Measurements from ENCODE around the gene FNDC3A. TPM values are rescaled to one million over a fixed set of nuclear protein-coding genes. Genes with fewer than 3 reads are reported as not detected.
"Not testable (repeated sequence)": the region's sequence is repeated elsewhere in the genome, so short reads cannot be mapped to it uniquely, and the experiment has no call there.

Gene FNDC3A
- total and polyA plus RNA-seq, 4 experiments from 2014 or later: 4.6 to 44.4 (median 28.1) TPM

- Histone ChIP-seq H3K36me3 (ENCODE audit: insufficient read depth, low read length) (peaks cover 30% of the 10 kb centered on the region), H3K9me3 (ENCODE audit: control insufficient read depth in 1 of 2, low read length in 2 of 2) (no peaks in the 10 kb centered on the region), H3K27ac (ENCODE audit: low read depth, low read length) (no peak overlapping the region), H3K4me1 (ENCODE audit: insufficient read depth, low read length) (no peaks in the 10 kb centered on the region), H3K4me3 (ENCODE audit: low read length in 2 of 2) (no peak overlapping the region), H3K27me3 (ENCODE audit: insufficient read depth, low read length) (no peaks in the 10 kb centered on the region)
- Mint-ChIP-seq H3K27me3 (no peaks in the 10 kb centered on the region), H3K9me3 (no peaks in the 10 kb centered on the region), H3K27ac (no peak overlapping the region), H3K4me1 (peaks cover 15 to 25% (median 20%) of the 10 kb centered on the region in 4 donors), H3K36me3 (peaks cover 53 to 67% of the 10 kb centered on the region in 2 donors), H3K4me3 (no peak overlapping the region)
- POLR2A ChIA-PET (ENCODE audit: partially characterized antibody): no interaction called here
- CTCF ChIA-PET (ENCODE audit: partially characterized antibody): no interaction called here
- intact Hi-C loops (cut with micrococcal nuclease): no loop called here
- no peak for DNase-seq
Observed at GRCh38 chr13:49134305-49134704, 158.6 kb downstream of the FNDC3A start.

- H3K4me3 Mint-ChIP-seq; POLR2A ChIA-PET (ENCODE audit: partially characterized antibody); H3K9me3 Mint-ChIP-seq; H3K4me1 ChIP-seq (ENCODE audit: insufficient read depth, low read length); H3K27me3 Mint-ChIP-seq; H3K4me3 ChIP-seq (ENCODE audit: low read length in 2 of 2); DNase-seq; CTCF ChIA-PET (ENCODE audit: partially characterized antibody); H3K9me3 ChIP-seq (ENCODE audit: control insufficient read depth in 1 of 2, low read length in 2 of 2); H3K27me3 ChIP-seq (ENCODE audit: insufficient read depth, low read length); H3K27ac ChIP-seq (ENCODE audit: low read depth, low read length); intact Hi-C loops (cut with micrococcal nuclease): not testable (repeated sequence)
- Mint-ChIP-seq H3K27ac (peak overlapping the region in 1 of 7 donors; percentile 49), H3K4me1 (peaks cover 17 to 34% (median 26%) of the 10 kb centered on the region in 4 donors), H3K36me3 (peaks cover 52 to 78% of the 10 kb centered on the region in 2 donors)
- peaks cover 25% of the 10 kb centered on the region for H3K36me3 ChIP-seq (ENCODE audit: insufficient read depth, low read length)
Observed at GRCh38 chr13:49137138-49137643, 161.5 kb downstream of the FNDC3A start.

GRCh38 chr13:49140910-49141611 is 165.3 kb downstream of the FNDC3A start:
- Mint-ChIP-seq H3K9me3 (no peaks in the 10 kb centered on the region), H3K4me3 (no peak overlapping the region), H3K36me3 (peaks cover 47 to 76% of the 10 kb centered on the region in 2 donors), H3K27me3 (no peaks in the 10 kb centered on the region), H3K4me1 (peaks cover 18 to 39% (median 27%) of the 10 kb centered on the region in 4 donors), H3K27ac (peak overlapping the region; percentile 5 to 76 (median 74))
- Histone ChIP-seq H3K27ac (ENCODE audit: low read depth, low read length) (no peak overlapping the region), H3K4me1 (ENCODE audit: insufficient read depth, low read length) (peaks cover 5% of the 10 kb centered on the region), H3K4me3 (ENCODE audit: low read length in 2 of 2) (no peak overlapping the region), H3K9me3 (ENCODE audit: control insufficient read depth in 1 of 2, low read length in 2 of 2) (no peaks in the 10 kb centered on the region), H3K27me3 (ENCODE audit: insufficient read depth, low read length) (no peaks in the 10 kb centered on the region), H3K36me3 (ENCODE audit: insufficient read depth, low read length) (peaks cover 24% of the 10 kb centered on the region)
- ChIA-PET POLR2A (ENCODE audit: partially characterized antibody) (no interaction called here), CTCF (ENCODE audit: partially characterized antibody) (interaction anchor here (1.2 kb wide), 1 partner anchor 372 kb away, joined by 3 read pairs; no protein-coding TSS in a partner anchor)
- intact Hi-C loops (cut with micrococcal nuclease): no loop called here
- no peak for DNase-seq

DNA sequence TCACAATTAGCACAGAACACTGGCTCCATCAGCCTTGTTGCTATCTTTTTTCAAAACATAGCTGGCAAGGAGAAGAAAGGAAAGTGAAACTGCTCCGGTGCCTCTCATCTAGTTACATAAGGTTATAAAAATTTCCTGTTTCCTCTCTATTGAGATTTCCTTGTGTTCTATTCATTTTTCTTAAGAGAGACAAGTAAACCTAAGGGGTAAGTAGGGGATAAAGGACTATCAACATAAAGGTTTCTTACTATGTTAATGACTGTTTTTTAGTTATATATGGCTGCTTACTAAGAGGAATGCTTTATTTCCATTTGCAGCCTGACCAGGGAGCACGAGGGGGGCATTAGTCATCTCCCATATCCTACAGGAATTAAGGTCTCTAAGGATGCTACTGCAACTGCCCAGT is 171.2 kb downstream of the FNDC3A start:
- ChIA-PET CTCF (ENCODE audit: partially characterized antibody) (no interaction called here), POLR2A (ENCODE audit: partially characterized antibody) (interaction anchor here (1.7 to 3.2 kb wide), 3 partner anchors 68 to 171 kb away, joined by 4 to 13 read pairs (median 5); partner anchors contain the start of gene FNDC3A)
- Histone ChIP-seq H3K36me3 (ENCODE audit: insufficient read depth, low read length) (peaks cover 6% of the 10 kb centered on the region), H3K4me3 (ENCODE audit: low read length in 2 of 2) (peak overlapping the region; percentile 13 to 30), H3K9me3 (ENCODE audit: control insufficient read depth in 1 of 2, low read length in 2 of 2) (peaks cover 0 to 3% of the 10 kb centered on the region in 2 donors), H3K4me1 (ENCODE audit: insufficient read depth, low read length) (peaks cover 20% of the 10 kb centered on the region), H3K27me3 (ENCODE audit: insufficient read depth, low read length) (no peaks in the 10 kb centered on the region), H3K27ac (ENCODE audit: low read depth, low read length) (peak overlapping the region; percentile 67)
- Mint-ChIP-seq H3K4me3 (peak overlapping the region; percentile 72 to 97 (median 88)), H3K4me1 (peaks cover 30 to 67% (median 40%) of the 10 kb centered on the region in 4 donors), H3K27ac (peak overlapping the region; percentile 86 to 97 (median 94)), H3K27me3 (no peaks in the 10 kb centered on the region), H3K9me3 (peaks cover 5 to 22% (median 15%) of the 10 kb centered on the region in 8 donors), H3K36me3 (peaks cover 65 to 81% of the 10 kb centered on the region in 2 donors)
- peak; percentile 31 to 55 (median 45) for DNase-seq
- intact Hi-C loops (cut with micrococcal nuclease): loop anchor here (5.0 kb wide), 1 partner anchor 35 kb away; no protein-coding TSS in a partner anchor

DNA sequence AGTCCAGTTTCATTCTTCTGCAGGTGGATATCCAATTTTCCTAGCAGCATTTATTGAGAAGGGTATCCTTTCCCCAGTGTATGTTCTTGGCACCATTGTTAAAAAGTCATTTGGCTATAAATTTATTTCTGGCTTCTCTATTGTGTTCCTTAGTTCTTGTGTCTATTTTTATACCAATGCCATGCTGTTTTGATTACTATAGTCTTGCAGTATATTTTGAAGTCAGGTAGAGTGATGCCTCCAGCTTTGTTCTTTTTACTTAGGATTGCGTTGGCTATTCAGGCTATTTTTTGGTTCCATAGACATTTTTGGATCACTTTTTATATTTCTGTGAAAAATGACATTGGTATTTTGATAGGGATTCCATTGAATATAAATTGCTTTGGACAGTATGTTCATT is 172.7 kb downstream of the FNDC3A start:
- POLR2A ChIA-PET (ENCODE audit: partially characterized antibody): no interaction called here
- H3K27me3 Mint-ChIP-seq: no peaks in the 10 kb centered on the region
- intact Hi-C loops (cut with micrococcal nuclease): loop anchor here (5.0 kb wide), 1 partner anchor 36 kb away; no protein-coding TSS in a partner anchor
- peaks cover 0 to 3% of the 10 kb centered on the region in 2 donors for H3K9me3 ChIP-seq (ENCODE audit: control insufficient read depth in 1 of 2, low read length in 2 of 2)
- peaks cover 20% of the 10 kb centered on the region for H3K4me1 ChIP-seq (ENCODE audit: insufficient read depth, low read length)
- peaks cover 60 to 74% of the 10 kb centered on the region in 2 donors for H3K36me3 Mint-ChIP-seq
- peak overlapping the region in 2 of 8 donors; percentile 2 to 38 for H3K4me3 Mint-ChIP-seq
- peaks cover 28 to 60% (median 40%) of the 10 kb centered on the region in 4 donors for H3K4me1 Mint-ChIP-seq
- H3K9me3 Mint-ChIP-seq: peaks cover 5 to 25% (median 18%) of the 10 kb centered on the region in 8 donors
- CTCF ChIA-PET (ENCODE audit: partially characterized antibody): no interaction called here
- no peak overlapping the region for H3K27ac ChIP-seq (ENCODE audit: low read depth, low read length)
- H3K4me3 ChIP-seq (ENCODE audit: low read length in 2 of 2): no peak overlapping the region
- peak overlapping the region in 3 of 7 donors; percentile 87 to 97 (median 96) for H3K27ac Mint-ChIP-seq
- H3K36me3 ChIP-seq (ENCODE audit: insufficient read depth, low read length): peaks cover 6% of the 10 kb centered on the region
- no peak for DNase-seq
- H3K27me3 ChIP-seq (ENCODE audit: insufficient read depth, low read length): no peaks in the 10 kb centered on the region

GRCh38 chr13:49157955-49158584 is 182.4 kb downstream of the FNDC3A start:
- H3K27ac Mint-ChIP-seq; POLR2A ChIA-PET (ENCODE audit: partially characterized antibody); H3K4me3 Mint-ChIP-seq; H3K27me3 ChIP-seq (ENCODE audit: insufficient read depth, low read length); DNase-seq; H3K27ac ChIP-seq (ENCODE audit: low read depth, low read length); H3K27me3 Mint-ChIP-seq; CTCF ChIA-PET (ENCODE audit: partially characterized antibody); H3K4me3 ChIP-seq (ENCODE audit: low read length in 2 of 2); H3K36me3 ChIP-seq (ENCODE audit: insufficient read depth, low read length); H3K9me3 ChIP-seq (ENCODE audit: control insufficient read depth in 1 of 2, low read length in 2 of 2); intact Hi-C loops (cut with micrococcal nuclease); H3K4me1 ChIP-seq (ENCODE audit: insufficient read depth, low read length): not testable (repeated sequence)
- Mint-ChIP-seq H3K4me1 (peaks cover 8 to 28% (median 17%) of the 10 kb centered on the region in 4 donors), H3K9me3 (peaks cover 0 to 10% (median under 1%) of the 10 kb centered on the region in 8 donors), H3K36me3 (peaks cover 39 to 45% of the 10 kb centered on the region in 2 donors)

- H3K36me3 Mint-ChIP-seq: peaks cover 79 to 82% of the 10 kb centered on the region in 2 donors
- H3K27ac ChIP-seq (ENCODE audit: low read depth, low read length); H3K4me3 Mint-ChIP-seq; intact Hi-C loops (cut with micrococcal nuclease); DNase-seq; CTCF ChIA-PET (ENCODE audit: partially characterized antibody); H3K27ac Mint-ChIP-seq; POLR2A ChIA-PET (ENCODE audit: partially characterized antibody); H3K27me3 Mint-ChIP-seq; H3K4me1 ChIP-seq (ENCODE audit: insufficient read depth, low read length); H3K27me3 ChIP-seq (ENCODE audit: insufficient read depth, low read length); H3K4me3 ChIP-seq (ENCODE audit: low read length in 2 of 2): not testable (repeated sequence)
- H3K9me3 Mint-ChIP-seq: peaks cover 2 to 20% (median 15%) of the 10 kb centered on the region in 8 donors
- Histone ChIP-seq H3K9me3 (ENCODE audit: control insufficient read depth in 1 of 2, low read length in 2 of 2) (peaks cover 0 to 12% of the 10 kb centered on the region in 2 donors), H3K36me3 (ENCODE audit: insufficient read depth, low read length) (peaks cover 27% of the 10 kb centered on the region)
- peaks cover 11 to 40% (median 23%) of the 10 kb centered on the region in 4 donors for H3K4me1 Mint-ChIP-seq
Observed at GRCh38 chr13:49163162-49163561, 187.4 kb downstream of the FNDC3A start.

Measured in CD4-positive, alpha-beta memory T cell (primary cell).